Osteoblast (primary cell): ENCODE data around the gene COLEC11. TPM values are rescaled to one million over a fixed set of nuclear protein-coding genes. Genes with fewer than 3 reads are reported as not detected.
A peak's percentile ranks its signal among the peaks of the same experiment; 100 is the strongest.
"Not testable (repeated sequence)": the region's sequence is repeated elsewhere in the genome, so short reads cannot be mapped to it uniquely, and the experiment has no call there.

Experiments
- DNase-seq: peaks from one replicate; pipeline ENCODE4 v3.0.0; 2011; ENCODE audit warnings: low spot score, mixed read lengths; ENCODE audit not compliant: insufficient read length; ENCODE audit errors: missing footprints
- H2AFZ ChIP-seq: 2 replicates; pipeline ENCODE4 v1.6.0; 2011; ENCODE audit warnings: mild to moderate bottlenecking, low read length
- H3K27ac ChIP-seq: 2 replicates; pipeline ENCODE4 v1.5.1; 2011; ENCODE audit warnings: mild to moderate bottlenecking, low read depth, low read length, moderate library complexity
- H3K27me3 ChIP-seq: 2 replicates; pipeline ENCODE4 v1.6.0; 2012; ENCODE audit warnings: mild to moderate bottlenecking, control low read depth, inconsistent platforms, low read length, moderate library complexity; ENCODE audit not compliant: insufficient read depth
- H3K36me3 ChIP-seq: 2 replicates; pipeline ENCODE4 v1.5.1; 2011; ENCODE audit warnings: mild to moderate bottlenecking, low read length, control low read depth, moderate library complexity; ENCODE audit not compliant: insufficient read depth
- H3K4me1 ChIP-seq: 2 replicates; pipeline ENCODE4 v1.5.1; 2011; ENCODE audit warnings: mild to moderate bottlenecking, low read length, control low read depth, moderate library complexity; ENCODE audit not compliant: insufficient read depth
- H3K4me2 ChIP-seq: 2 replicates; pipeline ENCODE4 v1.6.0; 2011; ENCODE audit warnings: mild to moderate bottlenecking, low read length; ENCODE audit not compliant: insufficient read depth
- H3K4me3 ChIP-seq: fragments of 200-600 bp; sonication (generic); 3 replicates; pipeline ENCODE4 v1.5.1; 2012; ENCODE audit warnings: mild to moderate bottlenecking, low read length, inconsistent platforms; ENCODE audit not compliant: insufficient read depth
- H3K79me2 ChIP-seq: 2 replicates; pipeline ENCODE4 v1.6.0; 2012; ENCODE audit warnings: mild to moderate bottlenecking, low read length, control low read depth, inconsistent platforms; ENCODE audit not compliant: insufficient read depth
- H3K9me3 ChIP-seq: 2 replicates; pipeline ENCODE4 v1.5.1; 2011; ENCODE audit warnings: low read depth, low read length, control low read depth
- H4K20me1 ChIP-seq: 2 replicates; pipeline ENCODE4 v1.6.0; 2012; ENCODE audit warnings: mild to moderate bottlenecking, low read length, control low read depth; ENCODE audit not compliant: insufficient read depth
- total RNA-seq: library from RNA; depleted of rRNA; stranded (reverse); fragments of >200 nt; gene quantifications from 2 replicates; pipeline ENCODE4 v1.2.3, GENCODE V29; 2012
- TF ChIP-seq, protein P1 (sequence below): IDR thresholded peaks from 2 replicates; pipeline ENCODE4 v1.5.1; 2011; ENCODE audit warnings: mild to moderate bottlenecking, low read depth, low read length, moderate library complexity; ENCODE audit errors: extremely low read depth

The COLEC11 gene
- total RNA-seq, 1 donor, result 0.36 TPM

DNA sequence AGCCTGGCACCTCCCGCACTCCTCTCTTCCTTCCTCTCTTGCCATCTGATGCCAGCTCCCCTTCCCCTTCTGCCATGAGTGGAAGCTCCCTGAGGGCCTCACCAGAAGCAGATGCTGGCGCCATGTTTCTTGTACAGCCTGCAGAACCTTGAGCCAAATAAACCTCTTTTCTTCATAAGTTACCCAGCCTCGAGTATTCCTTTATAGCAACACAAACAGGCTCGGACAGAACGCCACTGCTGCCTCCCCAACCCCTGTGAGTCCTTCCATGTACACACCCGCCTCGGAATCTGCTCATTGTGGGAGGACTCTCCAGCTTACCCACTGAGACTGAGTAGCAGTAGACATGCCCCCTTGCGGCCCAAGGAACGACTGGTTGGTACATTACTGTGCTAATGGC lies 28.1 kb upstream of the COLEC11 start:
- Histone ChIP-seq H3K27ac (no peak overlapping the region), H3K27me3 (no peaks in the 10 kb centered on the region), H2AFZ (no peak overlapping the region), H3K36me3 (no peaks in the 10 kb centered on the region), H3K4me1 (no peaks in the 10 kb centered on the region), H3K4me3 (no peak overlapping the region), H3K9me3 (no peaks in the 10 kb centered on the region), H3K4me2 (no peak overlapping the region), H4K20me1 (no peaks in the 10 kb centered on the region), H3K79me2 (no peaks in the 10 kb centered on the region)
- no peak for DNase-seq
- TF ChIP-seq, protein P1, sequence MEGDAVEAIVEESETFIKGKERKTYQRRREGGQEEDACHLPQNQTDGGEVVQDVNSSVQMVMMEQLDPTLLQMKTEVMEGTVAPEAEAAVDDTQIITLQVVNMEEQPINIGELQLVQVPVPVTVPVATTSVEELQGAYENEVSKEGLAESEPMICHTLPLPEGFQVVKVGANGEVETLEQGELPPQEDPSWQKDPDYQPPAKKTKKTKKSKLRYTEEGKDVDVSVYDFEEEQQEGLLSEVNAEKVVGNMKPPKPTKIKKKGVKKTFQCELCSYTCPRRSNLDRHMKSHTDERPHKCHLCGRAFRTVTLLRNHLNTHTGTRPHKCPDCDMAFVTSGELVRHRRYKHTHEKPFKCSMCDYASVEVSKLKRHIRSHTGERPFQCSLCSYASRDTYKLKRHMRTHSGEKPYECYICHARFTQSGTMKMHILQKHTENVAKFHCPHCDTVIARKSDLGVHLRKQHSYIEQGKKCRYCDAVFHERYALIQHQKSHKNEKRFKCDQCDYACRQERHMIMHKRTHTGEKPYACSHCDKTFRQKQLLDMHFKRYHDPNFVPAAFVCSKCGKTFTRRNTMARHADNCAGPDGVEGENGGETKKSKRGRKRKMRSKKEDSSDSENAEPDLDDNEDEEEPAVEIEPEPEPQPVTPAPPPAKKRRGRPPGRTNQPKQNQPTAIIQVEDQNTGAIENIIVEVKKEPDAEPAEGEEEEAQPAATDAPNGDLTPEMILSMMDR, result no peak

GRCh38 chr2:3569656-3570055 lies 25.3 kb upstream of the COLEC11 start:
- H3K4me1 ChIP-seq, DNase-seq, H3K9me3 ChIP-seq, H3K27ac ChIP-seq, H4K20me1 ChIP-seq, H3K4me2 ChIP-seq, H3K36me3 ChIP-seq, H3K27me3 ChIP-seq, H3K79me2 ChIP-seq, H2AFZ ChIP-seq, H3K4me3 ChIP-seq: not testable (repeated sequence)

DNA sequence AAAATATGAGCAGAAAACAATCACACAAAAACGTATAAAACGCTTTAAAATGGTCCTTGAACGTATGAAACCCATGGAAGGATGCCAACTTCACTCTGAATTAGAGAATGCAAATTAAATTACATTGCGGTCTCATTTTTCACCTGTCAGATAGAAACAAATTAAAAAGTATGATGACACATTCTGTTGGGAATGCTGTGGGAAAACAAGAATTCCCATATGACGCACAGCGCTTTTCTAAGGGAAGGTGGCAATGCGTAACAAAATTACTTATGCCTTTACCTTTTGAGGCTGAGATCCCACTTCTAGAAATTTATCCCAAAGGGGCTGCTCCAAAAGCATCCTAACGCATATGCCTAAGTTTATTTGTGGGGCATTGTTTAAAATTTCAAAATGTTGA lies 23.6 kb upstream of the COLEC11 start:
- Histone ChIP-seq H3K79me2 (peaks cover 12% of the 10 kb centered on the region), H3K27ac (no peak overlapping the region), H3K9me3 (no peaks in the 10 kb centered on the region), H3K4me2 (no peak overlapping the region), H3K4me1 (peaks cover 3% of the 10 kb centered on the region), H3K4me3 (no peak overlapping the region), H3K36me3 (peaks cover 4% of the 10 kb centered on the region), H3K27me3 (no peaks in the 10 kb centered on the region), H2AFZ (no peak overlapping the region), H4K20me1 (peaks cover 6% of the 10 kb centered on the region)
- TF ChIP-seq, protein P1, result no peak
- DNase-seq, result no peak

GRCh38 chr2:3572620-3573019 lies 22.3 kb upstream of the COLEC11 start:
- Histone ChIP-seq H3K4me2 (no peak overlapping the region), H3K27ac (no peak overlapping the region), H3K36me3 (peaks cover 16% of the 10 kb centered on the region), H3K27me3 (no peaks in the 10 kb centered on the region), H3K79me2 (peaks cover 24% of the 10 kb centered on the region), H2AFZ (no peak overlapping the region), H3K9me3 (no peaks in the 10 kb centered on the region), H3K4me1 (peaks cover 15% of the 10 kb centered on the region), H3K4me3 (no peak overlapping the region), H4K20me1 (peaks cover 15% of the 10 kb centered on the region)
- TF ChIP-seq, protein P1, result no peak
- DNase-seq, result no peak

GRCh38 chr2:3574155-3574554 lies 20.8 kb upstream of the COLEC11 start:
- Histone ChIP-seq H3K27me3 (no peaks in the 10 kb centered on the region), H3K4me1 (peaks cover 29% of the 10 kb centered on the region), H3K9me3 (no peaks in the 10 kb centered on the region), H3K4me2 (no peak overlapping the region), H3K4me3 (no peak overlapping the region), H2AFZ (peak overlapping the region; percentile 21), H3K79me2 (peaks cover 40% of the 10 kb centered on the region), H4K20me1 (peaks cover 31% of the 10 kb centered on the region), H3K36me3 (peaks cover 31% of the 10 kb centered on the region), H3K27ac (no peak overlapping the region)
- DNase-seq, result no peak
- TF ChIP-seq, protein P1, result no peak
